ENCODE measurements around the gene NKAIN2. TPM values are rescaled to one million over a fixed set of nuclear protein-coding genes. Genes with fewer than 3 reads are reported as not detected.
"Not testable (repeated sequence)": the region's sequence is repeated elsewhere in the genome, so short reads cannot be mapped to it uniquely, and the experiment has no call there.

The NKAIN2 gene
- total RNA-seq, 4 donors from 2014 or later = 0.11 to 1.0 (median 0.94) TPM; not detected in 1

DNA sequence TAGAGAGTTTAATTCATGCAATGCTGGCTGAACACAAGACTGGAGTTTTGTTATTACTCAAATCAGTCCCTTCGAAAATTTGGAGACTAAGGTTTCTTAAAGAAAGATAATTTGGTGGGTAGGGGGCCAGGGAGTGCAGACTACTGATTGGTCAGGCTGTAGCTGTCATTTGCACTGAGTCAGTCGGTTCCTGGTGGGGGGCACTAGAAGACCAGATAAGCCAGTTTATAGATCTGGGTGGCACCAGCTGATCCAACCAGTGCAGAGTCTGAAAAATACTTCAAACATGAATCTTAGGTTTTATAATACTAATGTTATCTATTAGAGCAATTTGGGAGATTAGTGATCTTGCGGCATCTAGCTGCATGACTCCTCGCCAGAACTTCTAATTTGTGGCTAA, 530.7 kb downstream of the NKAIN2 start:
- intact Hi-C loops (cut with DNase I) = loop anchor here (10.0 kb wide), 1 partner anchor 370 kb away; no protein-coding TSS in a partner anchor
- no peak for TF ChIP-seq POLR2A (IDR thresholded peaks at IDR 0.05)
- TF ChIP-seq, protein P1, sequence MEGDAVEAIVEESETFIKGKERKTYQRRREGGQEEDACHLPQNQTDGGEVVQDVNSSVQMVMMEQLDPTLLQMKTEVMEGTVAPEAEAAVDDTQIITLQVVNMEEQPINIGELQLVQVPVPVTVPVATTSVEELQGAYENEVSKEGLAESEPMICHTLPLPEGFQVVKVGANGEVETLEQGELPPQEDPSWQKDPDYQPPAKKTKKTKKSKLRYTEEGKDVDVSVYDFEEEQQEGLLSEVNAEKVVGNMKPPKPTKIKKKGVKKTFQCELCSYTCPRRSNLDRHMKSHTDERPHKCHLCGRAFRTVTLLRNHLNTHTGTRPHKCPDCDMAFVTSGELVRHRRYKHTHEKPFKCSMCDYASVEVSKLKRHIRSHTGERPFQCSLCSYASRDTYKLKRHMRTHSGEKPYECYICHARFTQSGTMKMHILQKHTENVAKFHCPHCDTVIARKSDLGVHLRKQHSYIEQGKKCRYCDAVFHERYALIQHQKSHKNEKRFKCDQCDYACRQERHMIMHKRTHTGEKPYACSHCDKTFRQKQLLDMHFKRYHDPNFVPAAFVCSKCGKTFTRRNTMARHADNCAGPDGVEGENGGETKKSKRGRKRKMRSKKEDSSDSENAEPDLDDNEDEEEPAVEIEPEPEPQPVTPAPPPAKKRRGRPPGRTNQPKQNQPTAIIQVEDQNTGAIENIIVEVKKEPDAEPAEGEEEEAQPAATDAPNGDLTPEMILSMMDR (IDR thresholded peaks at IDR 0.05) = peak in 1 of 6 experiments; percentile 28
- 53 to 71% methylated on average over 4 of the region's 4 CpGs for WGBS, 2 donors

DNA sequence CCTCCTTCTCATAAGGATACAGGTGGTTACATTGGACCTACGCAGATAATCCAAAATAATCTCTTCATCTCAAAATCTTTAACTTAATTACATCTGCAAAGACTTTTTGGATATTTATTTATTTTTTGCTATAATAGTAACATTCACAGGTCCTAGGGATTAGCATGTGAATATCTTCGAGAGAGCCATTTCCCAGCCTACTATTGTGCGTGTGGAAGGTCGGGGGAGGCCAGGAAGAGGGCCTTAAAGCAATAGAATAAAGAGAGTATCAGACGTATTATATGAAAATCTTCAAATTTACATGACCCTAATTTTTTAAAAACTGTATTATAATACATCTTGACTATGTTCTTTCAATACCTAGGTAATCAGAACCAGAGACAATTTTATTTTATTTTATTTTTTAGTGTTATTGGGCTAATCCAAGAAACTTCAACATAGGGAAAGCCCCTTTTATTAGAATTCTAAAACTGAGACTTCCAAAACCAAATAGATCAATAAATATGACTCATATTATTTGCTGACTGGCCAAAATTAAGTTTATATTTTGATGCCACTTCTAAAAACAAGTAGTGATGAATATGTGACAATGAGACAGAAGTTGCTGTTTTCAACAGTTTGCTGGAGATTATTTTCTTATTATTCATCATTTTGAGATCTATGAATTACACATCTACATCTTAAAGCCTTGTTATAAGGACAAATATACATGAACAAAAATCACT, 536.1 kb downstream of the NKAIN2 start:
- intact Hi-C loops (cut with DNase I) = loop anchor here (10.0 kb wide), 1 partner anchor 365 kb away; no protein-coding TSS in a partner anchor
- no peaks in the 10 kb centered on the region for H3K9me3 ChIP-seq
- no peaks in the 10 kb centered on the region for H3K4me1 ChIP-seq
- no peak overlapping the region for H3K27ac ChIP-seq
- no peaks in the 10 kb centered on the region for H3K36me3 ChIP-seq
- H3K27me3 ChIP-seq = no peaks in the 10 kb centered on the region
- no peak for DNase-seq
- 90% methylated on average over 5 of the region's 5 CpGs for WGBS, 2 donors
- H3K4me3 ChIP-seq (replicated peaks in 1 of 3) = no peak overlapping the region
- TF ChIP-seq, protein P1 (IDR thresholded peaks at IDR 0.05) = no peak

More for the DNA sequence above, 530.7 kb downstream of the NKAIN2 start:
- H3K27ac ChIP-seq = no peak overlapping the region
- no peaks in the 10 kb centered on the region for H3K36me3 ChIP-seq
- H3K27me3 ChIP-seq = no peaks in the 10 kb centered on the region
- no peak overlapping the region for H3K4me3 ChIP-seq (replicated peaks in 1 of 3)
- H3K4me1 ChIP-seq = no peaks in the 10 kb centered on the region
- no peaks in the 10 kb centered on the region for H3K9me3 ChIP-seq
- DNase-seq = peak; percentile 4 to 23

DNA sequence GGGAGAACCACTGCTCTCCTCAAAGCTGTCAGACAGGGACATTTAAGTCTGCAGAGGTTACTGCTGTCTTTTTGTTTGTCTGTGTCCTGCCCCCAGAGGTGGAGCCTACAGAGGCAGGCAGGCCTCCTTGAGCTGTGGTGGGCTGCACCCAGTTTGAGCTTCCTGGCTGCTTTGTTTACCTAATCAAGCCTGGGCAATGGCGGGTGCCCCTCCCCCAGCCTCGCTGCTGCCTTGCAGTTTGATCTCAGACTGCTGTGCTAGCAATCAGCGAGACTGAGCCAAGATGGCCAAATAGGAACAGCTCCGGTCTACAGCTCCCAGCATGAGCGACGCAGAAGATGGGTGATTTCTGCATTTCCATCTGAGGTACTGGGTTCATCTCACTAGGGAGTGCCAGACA, 544.7 kb downstream of the NKAIN2 start:
- H3K27ac ChIP-seq; H3K27me3 ChIP-seq; H3K4me3 ChIP-seq (replicated peaks in 1 of 3); intact Hi-C loops (cut with DNase I); DNase-seq; H3K9me3 ChIP-seq; H3K4me1 ChIP-seq; H3K36me3 ChIP-seq: not testable (repeated sequence)
- WGBS, 2 donors = 80 to 83% methylated on average over 2 to 4 of the region's 6 CpGs

DNA sequence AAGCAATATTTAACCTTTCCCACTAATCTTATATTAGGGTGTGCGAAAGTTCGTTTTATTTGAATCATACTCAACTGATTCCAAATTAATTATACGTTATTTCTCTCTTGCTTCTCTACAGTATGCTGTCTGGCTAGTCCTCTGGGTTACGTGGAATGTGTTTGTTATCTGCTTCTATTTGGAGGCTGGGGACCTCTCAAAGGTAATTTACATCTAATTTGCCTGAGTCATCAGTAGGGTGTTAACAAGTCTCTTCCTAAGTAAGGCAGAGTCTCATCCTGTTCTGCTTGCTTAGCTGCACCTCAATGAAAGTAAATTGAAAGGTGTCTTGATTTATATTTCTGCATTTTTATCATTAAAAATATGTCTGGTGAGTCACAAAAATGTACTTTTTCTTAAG, 551.5 kb downstream of the NKAIN2 start:
- H3K27me3 ChIP-seq = no peaks in the 10 kb centered on the region
- no peaks in the 10 kb centered on the region for H3K4me1 ChIP-seq
- no peaks in the 10 kb centered on the region for H3K36me3 ChIP-seq
- H3K27ac ChIP-seq = no peak overlapping the region
- no peak for TF ChIP-seq POLR2A (IDR thresholded peaks at IDR 0.05)
- TF ChIP-seq, protein P1 (IDR thresholded peaks at IDR 0.05) = no peak
- H3K9me3 ChIP-seq = no peaks in the 10 kb centered on the region
- no peak for DNase-seq
- WGBS, 2 donors = 86 to 87% methylated on average over 4 of the region's 4 CpGs
- intact Hi-C loops (cut with DNase I) = no loop called here
- no peak overlapping the region for H3K4me3 ChIP-seq (replicated peaks in 1 of 3)

DNA sequence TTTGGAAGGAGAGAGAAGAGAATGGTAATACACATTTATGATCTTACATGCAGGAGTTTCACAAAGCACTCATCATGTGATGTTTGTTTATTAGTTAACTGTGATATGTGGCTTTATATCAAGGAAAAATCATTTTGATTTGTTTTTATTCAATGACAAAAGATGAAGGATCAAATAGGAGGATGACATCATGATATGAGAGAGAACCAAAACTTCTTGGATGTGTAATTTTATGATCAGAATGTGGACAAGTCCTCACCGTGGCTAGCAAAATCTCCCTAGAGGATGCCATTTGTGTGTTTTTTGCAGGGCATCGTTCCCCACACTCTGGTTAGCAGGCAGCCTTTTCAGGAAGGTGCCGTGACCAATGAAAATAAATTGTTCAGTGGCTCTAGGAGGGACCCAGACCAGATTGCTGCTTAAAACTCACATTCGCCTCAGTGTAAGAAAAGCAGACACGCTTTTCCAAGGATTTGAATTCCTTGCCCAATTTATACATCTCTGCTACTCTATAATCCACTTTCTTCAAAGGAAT, 552.7 kb downstream of the NKAIN2 start:
- intact Hi-C loops (cut with DNase I) = no loop called here
- H3K36me3 ChIP-seq = no peaks in the 10 kb centered on the region
- no peaks in the 10 kb centered on the region for H3K4me1 ChIP-seq
- H3K9me3 ChIP-seq = no peaks in the 10 kb centered on the region
- 64 to 75% methylated on average over 5 of the region's 5 CpGs for WGBS, 2 donors
- TF ChIP-seq, protein P1 (IDR thresholded peaks at IDR 0.05) = no peak
- TF ChIP-seq POLR2A (IDR thresholded peaks at IDR 0.05) = no peak
- H3K27me3 ChIP-seq = no peaks in the 10 kb centered on the region
- no peak overlapping the region for H3K4me3 ChIP-seq (replicated peaks in 1 of 3)
- no peak overlapping the region for H3K27ac ChIP-seq
- DNase-seq = no peak

Data from thyroid gland (tissue), 4 donors.